GM18858 (cell line): ENCODE results near the gene APOLD1.
"Not testable (repeated sequence)": the region's sequence is repeated elsewhere in the genome, so short reads cannot be mapped to it uniquely, and the experiment has no call there.

Experiments
- ATAC-seq: cut with Tn5 transposase; IDR thresholded peaks from one replicate; pipeline ENCODE4 v1.9.1; 2021; ENCODE audit not compliant: unreplicated experiment

The APOLD1 gene

GRCh38 chr12:12839003-12839395 lies 53.5 kb downstream of the APOLD1 start:
- no peak for ATAC-seq

DNA sequence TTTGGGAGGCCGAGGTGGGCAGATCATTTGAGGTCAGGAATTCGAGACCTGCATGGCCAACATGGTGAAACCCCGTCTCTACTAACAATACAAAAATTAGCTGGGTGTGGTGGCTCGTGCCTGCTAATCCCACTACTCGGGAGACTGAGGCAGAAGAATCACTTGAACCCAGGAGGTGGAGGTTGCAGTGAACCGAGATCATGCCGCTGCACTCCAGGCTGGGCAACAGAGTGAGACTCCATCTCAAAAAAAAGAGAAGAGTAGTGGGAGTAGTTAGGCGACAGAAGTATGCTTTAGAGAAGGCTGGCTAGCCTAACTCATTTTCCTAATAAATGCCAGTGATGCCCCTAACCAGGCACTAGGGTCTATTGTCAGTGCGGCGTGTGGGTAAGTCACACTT lies 54.0 kb downstream of the APOLD1 start:
- ATAC-seq: not testable (repeated sequence)

DNA sequence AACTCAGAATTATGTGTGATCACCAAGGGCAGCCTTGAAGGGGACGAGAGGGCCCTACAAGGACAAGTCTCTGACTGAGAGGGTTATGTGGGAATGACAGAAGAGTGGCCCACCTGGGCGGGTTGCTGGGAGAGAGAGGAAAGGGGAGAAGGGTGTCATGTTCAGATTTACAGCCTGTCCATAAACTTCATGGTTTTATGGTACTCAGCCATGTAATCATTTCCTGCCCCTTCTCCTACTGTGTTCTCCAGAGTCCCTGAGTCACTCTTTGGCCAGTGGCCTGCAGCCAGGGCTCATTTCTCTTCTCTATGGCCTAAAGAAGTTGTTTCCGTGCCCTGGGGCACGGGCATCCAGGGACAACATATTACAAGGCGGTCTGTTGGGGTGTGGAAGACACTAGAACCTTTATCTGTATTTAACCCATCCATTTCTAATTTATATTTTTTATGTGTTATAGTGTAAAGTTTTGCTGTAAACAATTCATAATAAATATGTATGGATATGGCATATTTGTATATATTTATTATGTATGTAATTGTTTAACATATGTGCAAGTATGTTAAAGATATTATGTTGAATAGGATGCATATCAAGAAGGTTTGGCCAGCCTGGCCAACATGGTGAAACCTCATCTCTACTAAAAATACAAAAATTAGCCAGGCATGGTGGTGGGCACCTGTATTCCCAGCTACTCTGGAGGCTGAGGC lies 54.6 kb downstream of the APOLD1 start:
- no peak for ATAC-seq

DNA sequence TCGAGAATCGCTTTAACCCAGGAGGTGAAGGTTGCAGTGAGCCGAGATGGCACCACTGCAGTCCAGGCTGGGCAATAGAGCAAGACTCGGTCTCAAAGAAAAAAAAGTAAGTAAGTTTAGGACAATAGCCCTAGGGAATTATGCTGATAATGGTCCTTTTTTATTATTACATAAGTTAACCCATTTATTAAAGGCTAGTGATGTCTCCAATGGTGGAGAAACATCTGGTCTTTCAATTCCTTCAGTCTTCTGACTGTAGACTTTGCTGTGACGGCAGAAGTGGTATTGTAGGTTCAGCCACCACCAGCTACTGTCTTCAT lies 55.1 kb downstream of the APOLD1 start:
- ATAC-seq: no peak
